GM12878 (cell line): ENCODE results near the gene RGS11. TPM values are rescaled to one million over a fixed set of nuclear protein-coding genes. Genes with fewer than 3 reads are reported as not detected.

Experiments
- BCLAF1 ChIP-seq: fragments of 450-650 bp; IDR thresholded peaks from 2 replicates; pipeline ENCODE4 v1.6.1; 2017; ENCODE audit warnings: antibody characterized with exemption, mild to moderate bottlenecking, moderate library complexity
- CREM ChIP-seq: IDR thresholded peaks from 2 replicates; pipeline ENCODE4 v1.6.1; 2014; ENCODE audit warnings: antibody characterized with exemption, low read depth
- CUX1 ChIP-seq: IDR thresholded peaks from 2 replicates; pipeline ENCODE4 v1.6.1; 2012; ENCODE audit warnings: improper control_type of control experiment, low read depth, low read length; ENCODE audit not compliant: insufficient replicate concordance
- IRF4 ChIP-seq: IDR thresholded peaks from 2 replicates; pipeline ENCODE4 v1.6.1; 2011; ENCODE audit warnings: low read depth, low read length
- NFYB ChIP-seq: IDR thresholded peaks from 2 replicates; pipeline ENCODE4 v1.6.1; 2011; ENCODE audit warnings: low read depth, mild to moderate bottlenecking, low read length, improper control_type of control experiment, moderate library complexity; ENCODE audit not compliant: insufficient read depth
- PAX5 ChIP-seq: IDR thresholded peaks from 2 replicates; pipeline ENCODE4 v1.6.1; 2011; ENCODE audit warnings: low read depth, low read length, borderline replicate concordance
- PAX8 ChIP-seq: fragments of 450-650 bp; IDR thresholded peaks from 2 replicates; pipeline ENCODE4 v1.6.1; 2017; ENCODE audit warnings: mild to moderate bottlenecking, moderate library complexity
- POLR2A ChIP-seq: IDR thresholded peaks from 2 replicates; pipeline ENCODE4 v1.6.1; 2011; ENCODE audit warnings: low read depth, mild to moderate bottlenecking, low read length
- REST ChIP-seq: IDR thresholded peaks from 2 replicates; pipeline ENCODE4 v1.6.1; 2012; ENCODE audit warnings: mild to moderate bottlenecking, low read depth, low read length
- RFX5 ChIP-seq: IDR thresholded peaks from 2 replicates; pipeline ENCODE4 v1.6.1; 2011; ENCODE audit warnings: low read depth, low read length, improper control_type of control experiment
- SIN3A ChIP-seq: IDR thresholded peaks from 2 replicates; pipeline ENCODE4 v1.6.1; 2012; ENCODE audit warnings: low read depth, low read length, improper control_type of control experiment
- SMC3 ChIP-seq: IDR thresholded peaks from 2 replicates; pipeline ENCODE4 v1.6.1; 2011; ENCODE audit warnings: low read length, improper control_type of control experiment, borderline replicate concordance
- SREBF1 ChIP-seq: IDR thresholded peaks from 2 replicates; pipeline ENCODE4 v1.6.1; 2012; ENCODE audit warnings: mild to moderate bottlenecking, low read length
- SRF ChIP-seq, 2 experiments: IDR thresholded peaks; 2 replicates each; pipeline ENCODE4 v1.6.1; 2011; ENCODE audit warnings: low read depth in 2 of 2, low read length in 2 of 2, mild to moderate bottlenecking in 1 of 2, moderate library complexity in 1 of 2
- ZNF207 ChIP-seq: fragments of 450-650 bp; IDR thresholded peaks from 2 replicates; pipeline ENCODE4 v1.6.1; 2014; ENCODE audit warnings: antibody characterized with exemption, mild to moderate bottlenecking, borderline replicate concordance
- ZNF24 ChIP-seq: fragments of 450-650 bp; IDR thresholded peaks from 2 replicates; pipeline ENCODE4 v1.6.1; 2017; ENCODE audit warnings: antibody characterized with exemption, mild to moderate bottlenecking
- ZNF384 ChIP-seq: IDR thresholded peaks from 2 replicates; pipeline ENCODE4 v1.6.1; 2012; ENCODE audit warnings: low read depth, mild to moderate bottlenecking, low read length, improper control_type of control experiment, borderline replicate concordance
- polyA plus RNA-seq, 11 experiments: library from polyadenylated mRNA; depleted of rRNA in 4 of 11; unstranded in 6 of 11; stranded (reverse) in 5 of 11; fragments of >200 nt; fragmentation: Nextera tagmentation in 4 of 11; fragmentation: Illumina TruSeq in 1 of 11; extraction: Ambion mirVana in 4 of 11; extraction: Trizol in 1 of 11; gene quantifications; 1 replicate in 1 of 11; 2 replicates in 10 of 11; pipeline versions ENCODE4 v1.2.1 to v1.2.3, GENCODE V29; 2011 to 2016; ENCODE audit warnings: inconsistent platforms in 2 of 11, missing spikeins in 2 of 11, low read depth in 1 of 11
- total RNA-seq, 4 experiments: library from RNA; depleted of rRNA in 3 of 4; stranded (reverse); fragments of >200 nt in 3 of 4; fragmentation: Illumina TruSeq in 1 of 4; extraction: Trizol in 1 of 4; gene quantifications; 2 replicates each; pipeline versions ENCODE4 v1.2.1 to v1.2.3, GENCODE V29; 2013 to 2021

RGS11 gene
- total and polyA plus RNA-seq, 10 of the 15 experiments (the other 5 are each of a cell fraction or from before 2014, with no cell fraction given): 0.04 TPM; not detected in 9

- TF ChIP-seq BCLAF1: no peak
- no peak for TF ChIP-seq SREBF1
- no peak for TF ChIP-seq IRF4
- TF ChIP-seq ZNF24: no peak
- 0 out of 2 replicates have a peak, but pooled peaks have one; percentile 69 for TF ChIP-seq SIN3A
- TF ChIP-seq POLR2A: peak; percentile 87
- no peak for TF ChIP-seq SMC3
- peak; percentile 86 for TF ChIP-seq PAX5
- TF ChIP-seq PAX8: no peak
- TF ChIP-seq CREM: peak; percentile 33
- TF ChIP-seq ZNF384: no peak
- TF ChIP-seq NFYB: no peak
- no peak for TF ChIP-seq SRF (IDR thresholded peaks at IDR 0.05; ENCODE audit: low read depth in 2 of 2, low read length in 2 of 2)
- peak; percentile 76; the same call in 1 of the 2 replicates for TF ChIP-seq ZNF207
- no peak for TF ChIP-seq CUX1
- TF ChIP-seq RFX5: no peak
- TF ChIP-seq REST: no peak
These were observed 41.1 kb downstream of the RGS11 start, which contains the start of gene FAM234A (continued) for GRCh38 chr16:234468-235305.
